Panc1 (cell line): ENCODE results near the gene CFAP119.

ENCODE experiments used
- CTCF ChIP-seq: fragments of 450-650 bp; IDR thresholded peaks from 2 replicates; pipeline ENCODE4 v1.5.1; 2017; ENCODE audit warnings: mild to moderate bottlenecking
- POLR2AphosphoS5 ChIP-seq: IDR thresholded peaks from 2 replicates; pipeline ENCODE4 v1.6.1; 2012; ENCODE audit warnings: mild to moderate bottlenecking, low read depth, low read length, moderate library complexity
- REST ChIP-seq, 2 experiments: IDR thresholded peaks; 2 replicates each; pipeline ENCODE4 v1.6.1; 2011 to 2012; ENCODE audit warnings: low read depth in 2 of 2, control low read depth in 1 of 2, low read length in 1 of 2, mild to moderate bottlenecking in 1 of 2, moderate library complexity in 1 of 2; ENCODE audit not compliant: insufficient read depth in 1 of 2
- TCF7L2 ChIP-seq: IDR thresholded peaks from 2 replicates; pipeline ENCODE4 v1.6.1; 2011; ENCODE audit warnings: mild to moderate bottlenecking, low read depth, low read length, inconsistent platforms

DNA sequence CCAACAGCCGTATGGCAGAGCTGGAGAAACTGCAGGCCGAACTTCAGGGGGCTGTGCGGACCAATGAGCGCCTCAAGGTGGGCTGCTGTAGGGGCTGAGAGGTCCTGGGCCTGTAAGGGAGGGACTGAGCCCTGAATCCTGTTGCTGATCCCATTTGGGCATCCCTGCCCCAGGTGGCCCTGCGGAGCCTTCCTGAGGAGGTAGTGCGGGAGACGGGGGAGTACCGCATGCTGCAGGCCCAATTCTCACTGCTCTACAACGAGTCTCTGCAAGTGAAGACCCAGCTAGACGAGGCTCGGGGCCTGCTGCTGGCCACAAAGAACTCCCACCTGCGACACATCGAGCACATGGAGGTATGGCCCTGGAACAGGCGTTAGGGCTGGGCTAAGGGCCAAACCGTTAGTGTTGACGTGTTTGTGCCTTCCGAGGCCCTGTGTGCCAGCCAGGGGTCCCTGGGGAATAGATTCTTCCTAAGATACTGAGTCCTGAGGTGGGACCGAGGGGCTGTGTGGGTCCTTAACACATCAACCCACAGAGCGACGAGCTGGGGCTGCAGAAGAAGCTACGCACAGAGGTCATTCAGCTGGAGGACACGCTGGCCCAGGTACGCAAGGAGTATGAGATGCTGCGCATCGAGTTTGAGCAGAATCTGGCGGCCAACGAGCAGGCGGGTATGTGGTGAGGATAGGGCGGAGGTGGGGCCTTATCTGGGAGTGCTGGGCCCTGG is 4.5 kb upstream of the CFAP119 start:
- no peak for TF ChIP-seq CTCF
- no peak for TF ChIP-seq REST (IDR thresholded peaks at IDR 0.05; ENCODE audit: insufficient read depth in 1 of 2, low read depth in 2 of 2, low read length in 1 of 2)
- no peak for TF ChIP-seq POLR2AphosphoS5
- no peak for TF ChIP-seq TCF7L2
